ENCODE results near the gene TLL2. TPM values are rescaled to one million over a fixed set of nuclear protein-coding genes. Genes with fewer than 3 reads are reported as not detected.

The TLL2 gene
- total RNA-seq, 2 experiments from 2014 or later = 0.13 TPM; not detected in 1

GRCh38 chr10:96319754-96320474 lies 193.8 kb downstream of the TLL2 start:
- no peaks in the 10 kb centered on the region for H3K36me3 Mint-ChIP-seq (ENCODE audit: low read depth)
- DNase-seq = no peak
- no peak for ATAC-seq
- H3K27ac Mint-ChIP-seq = no peak overlapping the region
- CTCF ChIA-PET = interaction anchor here (0.6 to 2.1 kb wide), 3 partner anchors 19 to 90 kb away, joined by 3 to 6 read pairs (median 3); no protein-coding TSS in a partner anchor
- H3K27me3 Mint-ChIP-seq (ENCODE audit: low read depth) = peaks cover 14% of the 10 kb centered on the region
- no peaks in the 10 kb centered on the region for H3K9me3 Mint-ChIP-seq (ENCODE audit: insufficient read depth)
- no peak overlapping the region for H3K4me3 Mint-ChIP-seq
- POLR2A ChIA-PET = no interaction called here
- H3K4me1 Mint-ChIP-seq (ENCODE audit: low read depth) = no peaks in the 10 kb centered on the region

- no peak for ATAC-seq
- no peaks in the 10 kb centered on the region for H3K9me3 Mint-ChIP-seq (ENCODE audit: insufficient read depth)
- ChIA-PET CTCF (interaction anchor here (0.8 to 2.4 kb wide), 7 partner anchors 17 to 300 kb away, joined by 3 to 11 read pairs (median 4); no protein-coding TSS in a partner anchor), POLR2A (no interaction called here)
- no peak overlapping the region for H3K4me3 Mint-ChIP-seq
- H3K4me1 Mint-ChIP-seq (ENCODE audit: low read depth) = no peaks in the 10 kb centered on the region
- no peak overlapping the region for H3K27ac Mint-ChIP-seq
- no peaks in the 10 kb centered on the region for H3K36me3 Mint-ChIP-seq (ENCODE audit: low read depth)
- no peak for DNase-seq
- H3K27me3 Mint-ChIP-seq (ENCODE audit: low read depth) = peaks cover 11% of the 10 kb centered on the region
These were observed 196.5 kb downstream of the TLL2 start for GRCh38 chr10:96317067-96317833.

Other genes with a start within 250 kb of the TLL2 start
- not detected for gene BLNK, start 242.4 kb downstream of the TLL2 start, total RNA-seq
- gene DNTT, start 209.5 kb downstream of the TLL2 start, total RNA-seq = not detected
- gene OPALIN, start 154.9 kb downstream of the TLL2 start, total RNA-seq = not detected
- gene TM9SF3, start 73.1 kb upstream of the TLL2 start, total RNA-seq = 10 to 100 TPM; 73.1 to 75.4 TPM
- 1 to 10 TPM; 6.2 to 6.8 TPM for gene PIK3AP1, start 206.6 kb upstream of the TLL2 start, total RNA-seq